GM19372 (cell line): ENCODE results near the gene GRK3.
"Not testable (repeated sequence)": the region's sequence is repeated elsewhere in the genome, so short reads cannot be mapped to it uniquely, and the experiment has no call there.

Experiments
- ATAC-seq: cut with Tn5 transposase; IDR thresholded peaks from one replicate; pipeline ENCODE4 v1.9.1; 2021; ENCODE audit warnings: mild to moderate bottlenecking, low read depth, moderate library complexity; ENCODE audit not compliant: unreplicated experiment

GRK3 gene

GRCh38 chr22:25694196-25694907, 129.9 kb downstream of the GRK3 start:
- no peak for ATAC-seq

- ATAC-seq, result no peak
These were observed 130.7 kb downstream of the GRK3 start for GRCh38 chr22:25695146-25695545.

- ATAC-seq, result no peak
These were observed 132.3 kb downstream of the GRK3 start for GRCh38 chr22:25696763-25697162.

DNA sequence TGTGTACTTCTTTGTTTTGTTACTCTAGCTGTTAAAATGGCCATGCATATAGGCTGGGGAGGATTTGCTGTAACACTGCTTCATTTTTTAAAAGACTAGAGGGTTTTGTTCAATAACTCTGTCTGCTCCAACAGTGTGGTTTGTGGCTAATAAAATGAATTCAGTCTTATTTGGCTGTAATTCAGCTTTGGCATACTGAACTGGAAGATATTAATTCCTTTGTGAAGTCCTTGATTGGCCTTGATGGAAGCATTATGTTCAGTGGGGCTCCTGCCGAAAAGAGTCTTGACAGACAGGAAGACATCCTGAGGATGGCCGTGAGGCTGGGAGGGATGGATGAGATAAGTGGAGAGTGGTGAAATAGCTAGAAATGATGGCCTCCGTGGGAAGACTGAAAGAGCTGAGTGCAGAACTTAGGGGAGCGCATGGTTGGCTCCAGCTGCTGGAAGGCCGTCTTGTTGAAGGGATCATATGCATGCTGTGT, 132.7 kb downstream of the GRK3 start:
- no peak for ATAC-seq

DNA sequence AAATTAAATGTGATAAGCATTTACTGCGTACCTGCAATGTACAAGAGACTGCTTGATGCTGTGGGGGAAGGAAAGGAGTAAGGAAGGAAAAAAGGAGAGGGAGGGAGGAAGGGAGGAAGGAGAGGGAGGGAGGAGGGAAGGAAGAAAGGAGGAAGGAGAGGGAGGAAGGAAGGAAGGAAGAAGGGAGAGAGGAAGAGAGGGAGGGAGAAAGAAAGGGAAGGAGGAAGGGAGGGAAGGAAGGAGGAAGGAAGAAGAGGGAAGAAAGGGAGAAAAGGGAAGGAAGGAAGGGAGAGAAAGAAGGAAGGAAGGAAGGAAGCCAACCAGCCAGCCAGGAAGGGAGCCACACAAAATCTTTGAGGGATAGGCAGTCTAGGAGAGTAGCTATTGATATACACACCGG, 133.5 kb downstream of the GRK3 start:
- ATAC-seq, result no peak

DNA sequence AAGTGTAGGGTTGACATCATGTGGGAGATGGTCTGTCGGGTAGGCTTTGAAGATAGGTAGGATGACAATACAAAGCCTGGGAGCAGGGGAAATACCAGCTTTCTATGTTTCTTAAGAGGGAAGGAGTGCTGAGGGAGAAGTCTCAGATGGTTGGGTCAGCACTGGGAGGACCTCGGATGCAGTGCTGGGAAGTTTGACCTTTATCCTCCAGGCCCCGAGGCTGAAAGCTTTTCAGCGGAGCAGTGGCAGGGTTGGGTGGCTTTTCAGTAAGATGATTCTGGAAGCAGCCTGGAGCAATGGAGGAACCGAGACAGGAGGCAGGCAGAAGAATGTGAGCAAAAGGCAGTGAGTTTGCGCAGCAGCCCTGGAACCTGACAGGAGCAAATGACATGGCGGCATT, 134.0 kb downstream of the GRK3 start:
- no peak for ATAC-seq

DNA sequence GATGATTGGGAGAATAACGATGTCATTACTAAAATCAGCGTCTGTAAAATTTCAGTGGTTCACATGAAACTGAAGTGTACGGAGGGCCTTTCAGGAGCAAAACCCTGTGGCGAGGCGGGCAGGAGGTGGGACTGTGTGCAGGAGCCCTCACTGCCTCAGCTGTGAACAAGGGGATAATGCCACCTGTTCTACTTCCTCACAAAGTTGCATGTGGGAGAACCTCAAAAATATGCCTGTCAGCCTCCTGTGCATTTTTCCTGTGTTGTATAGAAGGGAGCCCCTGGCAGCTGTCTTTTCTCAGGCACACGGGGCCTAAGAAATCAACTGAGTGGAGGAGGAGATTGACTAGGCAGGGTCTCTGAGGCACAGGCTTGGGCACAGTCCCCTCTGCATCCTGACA, 134.5 kb downstream of the GRK3 start:
- no peak for ATAC-seq

DNA sequence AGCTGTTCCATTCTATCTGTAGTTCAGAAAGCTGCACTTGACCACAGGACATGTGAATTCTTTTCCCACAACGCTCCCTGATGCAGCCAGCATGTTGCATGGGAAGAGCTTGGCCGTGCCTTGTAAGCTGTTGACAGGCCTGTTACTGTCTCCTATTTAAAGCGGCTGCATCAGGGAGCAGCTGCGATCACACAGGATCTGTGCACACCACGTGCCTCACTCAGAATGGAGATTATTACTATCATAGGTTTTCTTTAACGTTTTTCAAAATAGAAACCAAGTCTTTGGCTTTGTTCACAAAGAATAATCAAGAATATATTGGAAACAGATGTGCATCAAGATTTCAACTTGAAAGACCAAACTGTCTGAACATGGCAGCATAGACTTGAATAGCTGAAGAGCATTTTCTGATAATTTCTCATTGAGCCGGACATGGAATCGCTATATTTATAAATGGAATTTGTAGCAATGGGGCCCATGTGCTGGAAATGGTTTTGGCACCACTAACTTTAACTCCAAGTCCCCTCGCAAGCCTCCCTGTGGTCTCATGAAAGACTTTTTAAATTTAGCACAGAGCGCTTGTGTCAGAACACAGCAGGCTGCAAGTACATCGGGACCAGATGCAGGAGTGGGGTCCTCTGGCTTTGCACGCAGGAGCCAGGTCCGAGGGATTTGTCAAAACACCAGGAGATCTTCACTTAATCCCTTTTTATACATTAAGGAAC, 136.7 kb downstream of the GRK3 start:
- ATAC-seq, result no peak

GRCh38 chr22:25702040-25702439, 137.6 kb downstream of the GRK3 start:
- ATAC-seq, result no peak

DNA sequence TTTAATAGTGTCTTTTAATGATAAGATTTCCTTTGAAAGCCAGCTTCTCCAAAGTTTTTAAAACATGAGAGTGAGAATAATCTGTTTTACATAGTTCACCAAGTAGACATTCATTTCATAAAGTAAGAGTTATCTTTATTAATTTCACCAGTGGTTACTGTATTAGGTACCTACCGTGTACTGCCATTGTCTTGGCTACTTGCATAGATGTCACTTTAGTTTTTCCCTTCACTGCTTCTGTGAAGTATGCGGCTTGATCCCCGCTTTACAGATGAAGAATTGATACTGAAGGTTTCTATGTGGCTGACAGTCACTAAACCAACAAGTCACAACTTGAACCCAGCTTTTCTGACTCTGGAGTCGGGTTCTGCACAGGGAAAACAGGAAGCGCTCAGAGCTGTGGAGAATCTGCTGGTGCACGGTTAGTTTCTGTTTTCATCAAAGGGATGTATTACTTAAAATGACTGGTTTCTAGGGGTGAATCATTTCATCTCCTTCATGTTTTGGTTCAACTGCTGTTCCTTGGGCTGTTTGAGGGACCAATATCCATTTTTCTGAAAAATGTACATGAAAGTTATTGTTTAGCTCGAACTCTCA, 138.2 kb downstream of the GRK3 start:
- ATAC-seq, result no peak

GRCh38 chr22:25704701-25705100, 140.2 kb downstream of the GRK3 start:
- ATAC-seq, result no peak

- ATAC-seq, result no peak
These were observed 141.7 kb downstream of the GRK3 start for GRCh38 chr22:25706197-25706596.

GRCh38 chr22:25708430-25708829, 144.0 kb downstream of the GRK3 start:
- ATAC-seq, result not testable (repeated sequence)

DNA sequence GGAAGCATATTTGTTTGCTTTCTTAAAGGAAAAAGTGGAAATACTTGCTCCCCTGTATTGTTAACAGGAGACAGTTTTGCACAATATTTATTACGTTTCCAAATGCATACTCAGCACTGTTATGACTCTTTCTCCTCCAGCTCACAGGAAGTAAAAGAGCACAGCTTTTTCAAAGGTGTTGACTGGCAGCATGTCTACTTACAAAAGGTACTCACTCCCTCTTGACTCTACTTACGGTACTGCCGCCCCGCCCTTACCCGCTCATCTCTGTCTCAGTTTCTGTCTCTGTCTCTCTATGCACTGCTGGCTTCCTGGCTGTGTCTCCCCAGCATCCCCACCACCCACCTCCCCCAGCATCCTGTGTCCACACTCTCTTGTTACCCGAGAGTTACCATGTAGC, 145.3 kb downstream of the GRK3 start:
- no peak for ATAC-seq

DNA sequence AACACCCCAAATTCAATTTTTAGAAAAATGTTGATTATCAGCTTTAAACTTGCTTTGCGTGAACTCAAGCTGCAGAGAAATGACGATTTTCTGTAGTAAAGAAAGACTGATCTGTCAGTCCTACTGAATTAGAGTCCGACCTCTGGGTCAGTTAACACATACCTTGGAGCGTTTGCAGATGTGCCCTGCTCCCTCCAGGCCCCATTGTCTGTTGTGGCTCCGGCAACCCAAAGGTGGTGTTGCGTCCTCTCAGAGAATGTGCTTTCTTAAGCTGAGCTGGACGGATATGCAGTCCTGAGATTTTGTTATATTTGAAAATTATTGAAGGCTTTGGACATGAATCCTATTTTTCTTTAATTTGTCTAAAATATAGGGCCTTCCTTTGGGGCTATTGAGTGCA, 146.0 kb downstream of the GRK3 start:
- ATAC-seq, result no peak

DNA sequence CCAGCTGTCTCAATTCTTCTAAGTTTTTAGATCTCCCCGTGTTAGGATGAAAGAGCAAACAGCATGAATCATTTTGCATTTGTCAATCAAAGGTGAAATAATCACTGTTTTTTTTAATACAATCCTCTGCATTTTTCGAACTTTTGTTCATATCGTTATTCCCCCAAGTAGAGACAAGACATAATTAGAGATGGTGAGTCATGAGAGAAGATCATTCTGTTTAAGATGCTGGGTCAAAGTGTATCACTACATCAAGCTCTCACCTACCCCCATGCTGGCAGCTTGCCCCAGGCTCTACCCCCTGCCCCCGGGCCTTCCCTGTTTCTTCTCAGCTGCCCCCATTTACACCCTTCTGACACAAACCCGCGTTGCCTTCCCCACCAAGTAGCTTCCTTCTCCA, 147.0 kb downstream of the GRK3 start:
- no peak for ATAC-seq

DNA sequence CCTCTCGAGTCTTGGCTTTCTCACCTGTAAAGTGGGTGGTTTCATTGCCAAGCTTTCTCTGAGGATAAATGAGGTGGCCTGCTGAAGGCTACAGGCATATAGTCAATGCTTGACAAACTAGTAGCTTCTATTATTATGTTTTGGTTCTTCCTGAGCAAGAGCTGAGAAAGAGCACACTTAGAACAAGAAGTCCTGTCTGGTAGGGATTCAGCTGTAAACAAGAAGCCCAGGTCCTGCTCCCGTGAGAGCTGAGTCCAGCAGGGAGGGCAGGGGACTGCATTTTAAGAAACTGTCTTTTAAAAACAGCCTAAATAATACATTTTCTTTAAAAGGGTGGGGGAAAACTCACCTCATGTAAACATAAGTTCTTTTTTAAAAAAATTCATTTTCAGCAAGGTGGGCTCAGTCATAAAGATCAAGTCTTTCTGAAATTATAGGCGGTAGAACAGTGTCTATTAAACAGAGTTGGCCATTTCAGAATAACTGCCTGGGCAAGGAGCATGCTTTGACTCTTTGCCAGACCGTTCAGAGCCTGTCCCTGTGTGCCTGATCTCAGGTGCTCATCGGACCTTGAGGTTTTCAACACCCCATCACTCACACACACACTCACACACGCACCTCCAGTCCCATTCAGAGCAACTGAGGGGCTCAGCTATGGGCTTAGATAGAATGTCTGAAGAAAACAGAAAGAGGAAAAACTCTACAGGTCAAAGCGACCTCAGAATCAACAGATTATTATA, 148.4 kb downstream of the GRK3 start:
- no peak for ATAC-seq

- ATAC-seq, result no peak
These were observed 149.6 kb downstream of the GRK3 start for GRCh38 chr22:25714070-25714469.

- no peak for ATAC-seq
These were observed 150.3 kb downstream of the GRK3 start for GRCh38 chr22:25714739-25715138.

- no peak for ATAC-seq
These were observed 152.2 kb downstream of the GRK3 start for GRCh38 chr22:25716637-25717036.
